Measurements from ENCODE around the gene GNA12.

GRCh38 chr7:2717293-2718261 lies 126.5 kb downstream of the GNA12 start:
- no peak for TF ChIP-seq TAF1 (IDR thresholded peaks at IDR 0.05; ENCODE audit: low read depth, low read length)
- no peak for TF ChIP-seq POLR2A (IDR thresholded peaks at IDR 0.05; ENCODE audit: low read depth, low read length)
- no peak for TF ChIP-seq POU2F2 (IDR thresholded peaks at IDR 0.05; ENCODE audit: low read depth, low read length)

Data from GM12891 (cell line).